Measurements from ENCODE around the gene WFDC13. TPM values are rescaled to one million over a fixed set of nuclear protein-coding genes. Genes with fewer than 3 reads are reported as not detected.

Gene WFDC13
- total RNA-seq, 1 donor from 2014 or later = not detected

Other genes starting within 250 kb of the WFDC13 start
- 0.44 TPM in 1 of 2 replicates, not detected in the other for gene WFDC2, start 232.3 kb upstream of the WFDC13 start, total RNA-seq
- gene SPINT3, start 186.4 kb upstream of the WFDC13 start, total RNA-seq = not detected in 2 replicates
- not detected in 2 replicates for gene WFDC6, start 162.6 kb upstream of the WFDC13 start, total RNA-seq
- not detected in 2 replicates for gene EPPIN, start 154.6 kb upstream of the WFDC13 start, total RNA-seq
- gene WFDC8, start 122.8 kb upstream of the WFDC13 start, total RNA-seq = not detected in 2 replicates
- not detected in 2 replicates for gene WFDC10A, start 72.3 kb upstream of the WFDC13 start, total RNA-seq
- gene WFDC9, start 70.8 kb upstream of the WFDC13 start, total RNA-seq = not detected in 2 replicates
- not detected in 2 replicates for gene WFDC11, start 31.8 kb upstream of the WFDC13 start, total RNA-seq
- not detected in 2 replicates for gene WFDC10B, start 3.0 kb downstream of the WFDC13 start, total RNA-seq
- not detected in 2 replicates for gene SPINT4, start 20.3 kb downstream of the WFDC13 start, total RNA-seq
- 0.99 TPM in 1 of 2 replicates, not detected in the other for gene WFDC3, start 89.8 kb downstream of the WFDC13 start, total RNA-seq
- gene DNTTIP1, start 89.9 kb downstream of the WFDC13 start, total RNA-seq = 30.6 and 39.5 TPM in 2 replicates
- 28.8 and 38.3 TPM in 2 replicates for gene UBE2C, start 110.6 kb downstream of the WFDC13 start, total RNA-seq
- gene TNNC2, start 125.3 kb downstream of the WFDC13 start, total RNA-seq = not detected in 2 replicates
- 24.7 and 26.3 TPM in 2 replicates for gene SNX21, start 131.8 kb downstream of the WFDC13 start, total RNA-seq
- gene ACOT8, start 155.4 kb downstream of the WFDC13 start, total RNA-seq = 31.0 and 32.3 TPM in 2 replicates
- gene ZSWIM3, start 155.6 kb downstream of the WFDC13 start, total RNA-seq = 6.2 and 6.7 TPM in 2 replicates
- 9.4 and 11.4 TPM in 2 replicates for gene ZSWIM1, start 179.2 kb downstream of the WFDC13 start, total RNA-seq
- 0.29 TPM in 1 of 2 replicates, not detected in the other for gene SPATA25, start 185.6 kb downstream of the WFDC13 start, total RNA-seq
- gene NEURL2, start 189.2 kb downstream of the WFDC13 start, total RNA-seq = 3.4 and 4.8 TPM in 2 replicates
- 190 and 234 TPM in 2 replicates for gene CTSA, start 189.3 kb downstream of the WFDC13 start, total RNA-seq
- gene PLTP, start 210.1 kb downstream of the WFDC13 start, total RNA-seq = 24.6 and 28.1 TPM in 2 replicates
- gene PCIF1, start 232.6 kb downstream of the WFDC13 start, total RNA-seq = 12.8 and 17.4 TPM in 2 replicates